GM19452 (cell line): ENCODE measurements around the gene IL1RL1.
"Not testable (repeated sequence)": the region's sequence is repeated elsewhere in the genome, so short reads cannot be mapped to it uniquely, and the experiment has no call there.

Experiments
- ATAC-seq: cut with Tn5 transposase; IDR thresholded peaks from one replicate; pipeline ENCODE4 v1.9.1; 2021; ENCODE audit not compliant: unreplicated experiment

Gene IL1RL1

DNA sequence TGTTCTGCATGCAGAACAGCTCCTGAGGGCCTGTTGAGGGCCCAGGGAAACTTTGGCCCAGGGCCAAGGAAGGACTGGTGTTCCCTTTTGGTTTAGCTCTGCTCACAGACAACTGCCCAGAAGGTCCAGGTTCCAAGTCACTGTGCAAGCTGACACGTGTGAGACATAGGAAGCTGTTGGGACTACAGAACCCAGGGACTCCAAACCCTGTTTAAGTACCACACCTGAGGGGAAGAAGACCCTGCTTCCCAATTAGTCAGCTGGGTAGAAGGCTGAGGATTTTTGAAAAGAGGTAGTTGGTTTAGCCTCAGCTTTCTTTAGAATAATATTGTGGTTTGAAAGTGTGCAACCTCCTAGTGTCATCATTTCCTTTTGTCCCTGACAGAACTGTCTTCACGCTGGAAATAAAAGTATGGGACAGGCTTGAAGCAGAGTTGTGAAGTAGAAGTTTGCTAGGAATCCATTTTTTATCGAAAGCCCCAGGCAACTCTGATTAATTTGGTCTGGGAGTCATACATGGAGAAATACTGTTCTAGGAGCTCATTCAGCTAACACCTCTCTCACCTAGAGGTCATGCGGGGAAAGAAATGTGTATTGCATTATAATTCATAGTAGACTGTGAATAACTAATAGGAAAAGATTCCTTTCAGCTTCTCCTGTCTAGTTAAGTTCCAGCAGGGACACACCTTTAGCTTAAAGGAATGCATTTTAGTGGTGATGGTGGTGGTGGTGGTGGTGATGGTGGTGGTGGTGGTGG lies 19.9 kb upstream of the IL1RL1 start:
- no peak for ATAC-seq

DNA sequence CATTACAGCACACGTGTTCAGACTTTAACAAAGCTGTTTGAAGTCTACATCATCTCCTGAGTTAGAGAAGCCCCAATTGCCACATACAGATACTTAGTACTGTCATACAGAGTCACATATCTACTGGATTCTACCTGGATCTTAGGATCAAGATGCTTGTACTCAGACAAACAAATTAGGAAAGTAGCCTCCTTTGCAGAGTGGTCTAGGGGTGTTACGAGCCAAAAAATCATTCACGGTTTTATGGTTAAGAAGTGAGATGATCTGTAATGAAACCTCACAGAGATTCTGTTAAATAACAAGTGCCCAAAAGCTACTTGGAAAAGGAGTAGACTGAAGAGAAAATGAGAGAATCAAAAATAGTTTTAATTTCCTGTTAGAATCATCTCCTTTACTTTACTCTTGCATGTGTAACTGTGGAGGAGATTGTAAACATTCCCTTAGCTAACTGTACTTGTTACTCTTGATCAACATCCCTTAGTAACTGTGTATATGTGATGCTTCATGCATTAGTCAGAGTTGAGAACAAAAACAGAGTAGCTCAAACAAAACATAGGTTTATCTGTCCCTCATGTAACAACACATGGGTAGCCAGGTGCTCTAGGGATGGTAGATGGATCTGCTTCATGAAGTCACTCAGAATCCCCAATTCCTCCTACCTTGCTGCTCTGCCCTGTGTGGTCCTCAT lies 16.4 kb upstream of the IL1RL1 start:
- ATAC-seq, result no peak

DNA sequence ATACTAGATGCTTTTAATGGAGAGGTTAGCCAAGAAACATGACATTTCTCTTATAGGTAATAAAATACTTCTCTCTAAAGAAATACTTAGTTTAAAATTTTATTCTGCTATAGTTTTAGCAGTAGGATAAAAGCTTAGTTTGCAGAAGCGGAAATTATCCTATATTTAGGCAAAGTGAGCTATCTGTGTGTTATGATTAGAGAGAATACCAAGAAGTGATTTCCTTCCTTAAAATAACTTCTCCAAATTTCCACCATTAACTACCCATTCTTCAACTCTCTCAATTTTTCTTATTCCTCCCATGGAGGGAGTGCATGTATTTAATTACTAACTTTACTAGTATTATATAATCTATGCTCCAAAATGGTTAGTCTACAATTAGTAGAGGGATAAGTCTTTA lies 15.8 kb upstream of the IL1RL1 start:
- ATAC-seq, result no peak

DNA sequence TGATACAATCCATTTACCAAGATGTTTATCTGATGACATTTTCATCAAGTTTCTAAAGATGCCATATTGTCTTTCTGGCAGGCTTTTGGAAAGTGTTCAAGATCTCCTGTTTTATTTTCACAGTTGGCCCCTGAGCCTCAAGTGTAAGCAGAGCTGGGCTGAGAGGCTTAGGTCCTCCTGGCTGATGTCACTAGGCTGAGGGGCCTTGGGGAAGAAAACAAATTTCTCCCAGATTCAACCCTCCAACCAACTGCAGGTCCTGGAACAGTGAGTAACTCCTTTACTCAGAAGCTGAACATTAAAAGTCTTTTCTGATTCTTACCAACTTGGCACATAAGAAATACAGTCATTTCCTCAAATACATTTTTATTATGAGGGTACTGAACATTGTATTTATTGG lies 14.9 kb upstream of the IL1RL1 start:
- no peak for ATAC-seq

DNA sequence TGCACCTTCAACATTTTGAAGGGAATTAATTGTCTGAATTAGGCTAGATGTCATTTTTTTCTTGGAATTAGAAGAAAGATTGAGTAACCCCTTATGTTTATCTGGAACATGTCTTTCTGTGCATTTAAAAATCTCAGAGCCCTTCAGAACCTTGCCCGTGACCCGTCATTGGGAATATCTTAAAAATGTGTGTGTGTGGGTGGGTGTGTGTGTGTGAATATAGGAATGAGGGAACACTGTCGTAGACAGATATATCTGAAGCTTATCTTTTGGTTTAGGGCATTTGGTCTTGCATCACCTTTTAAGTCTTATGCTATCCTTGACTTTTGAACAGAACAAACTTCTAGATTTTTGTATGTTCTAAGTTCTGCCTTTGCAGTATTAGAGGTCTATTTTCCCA lies 13.5 kb upstream of the IL1RL1 start:
- no peak for ATAC-seq

DNA sequence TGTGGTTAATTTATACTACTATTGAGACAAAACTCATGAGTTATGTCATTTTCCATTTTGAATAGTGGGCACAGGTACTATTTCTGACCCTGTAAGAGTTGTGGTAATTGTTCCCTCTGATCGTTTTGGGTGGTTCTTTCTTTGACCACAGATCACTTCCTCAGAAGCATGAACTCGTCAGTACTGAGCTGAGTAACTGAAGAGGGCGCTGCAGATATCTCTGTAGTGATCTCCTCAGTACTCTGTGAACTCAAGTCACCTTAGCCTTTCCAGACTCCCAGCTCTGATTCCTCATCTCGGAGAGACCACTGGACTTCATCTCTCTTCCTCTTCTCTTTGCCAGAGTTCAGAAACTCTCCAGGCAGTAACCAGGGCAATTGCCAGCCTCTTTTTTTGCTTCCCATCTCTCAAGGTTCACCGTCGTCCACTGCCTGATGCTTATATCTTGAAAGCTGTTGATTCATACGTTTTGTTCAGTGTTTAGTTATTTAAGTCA lies 9.4 kb upstream of the IL1RL1 start:
- peak; percentile 81 for ATAC-seq

DNA sequence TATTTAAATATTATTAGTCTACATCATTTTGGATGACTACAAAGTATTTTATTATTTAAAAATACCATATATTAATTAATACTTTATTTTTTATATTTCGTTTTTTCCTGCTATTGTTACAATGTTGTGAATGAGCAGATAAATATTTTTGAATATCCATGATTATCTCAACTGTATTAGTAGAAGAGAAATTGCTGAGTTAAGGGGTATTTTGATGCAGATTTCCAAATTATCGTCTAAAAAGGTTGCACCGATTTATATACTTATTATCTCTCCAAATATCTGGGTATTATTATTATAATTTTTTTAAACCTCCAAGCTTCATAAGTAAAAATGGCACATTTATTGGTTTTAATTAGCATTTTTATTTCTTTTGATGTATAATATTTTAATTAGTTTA lies 8.9 kb upstream of the IL1RL1 start:
- no peak for ATAC-seq

DNA sequence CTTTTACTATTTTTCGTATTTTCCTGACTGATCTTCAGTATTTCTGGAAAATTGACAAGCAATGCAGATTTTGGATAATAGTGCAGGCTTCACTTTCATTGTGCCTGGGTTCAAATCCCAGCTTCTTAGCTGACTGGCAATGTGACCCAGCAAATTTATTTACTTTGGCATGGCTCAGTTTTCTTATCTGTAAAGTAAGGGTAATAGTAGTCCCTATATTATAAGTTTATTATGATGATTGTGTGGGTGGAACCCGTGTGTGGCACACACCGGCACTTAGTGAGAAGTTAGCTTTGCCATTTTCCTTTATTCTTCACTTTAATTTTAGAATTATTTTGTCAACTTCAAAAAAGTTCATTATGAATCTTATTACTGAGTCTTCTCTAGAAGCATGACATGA lies 7.8 kb upstream of the IL1RL1 start:
- no peak for ATAC-seq

DNA sequence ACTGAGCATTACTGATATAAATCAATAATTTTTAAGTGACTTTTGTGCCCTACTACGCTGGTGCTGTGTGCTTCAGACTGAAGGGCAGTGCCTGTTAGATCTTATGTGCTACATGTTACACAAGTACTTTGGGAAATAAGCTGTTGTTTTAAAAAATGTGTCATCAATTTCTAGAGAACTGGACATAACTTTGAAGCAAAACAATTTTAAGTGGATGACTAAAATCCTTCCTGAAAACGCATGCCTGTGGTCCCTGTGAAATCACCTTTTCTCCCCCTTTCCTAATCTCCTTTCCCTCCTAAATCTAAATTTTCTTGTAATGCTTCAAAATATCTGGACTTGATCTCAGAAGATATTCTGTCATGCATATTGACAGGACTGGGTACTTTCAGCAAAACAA lies 7.1 kb upstream of the IL1RL1 start:
- ATAC-seq, result no peak

DNA sequence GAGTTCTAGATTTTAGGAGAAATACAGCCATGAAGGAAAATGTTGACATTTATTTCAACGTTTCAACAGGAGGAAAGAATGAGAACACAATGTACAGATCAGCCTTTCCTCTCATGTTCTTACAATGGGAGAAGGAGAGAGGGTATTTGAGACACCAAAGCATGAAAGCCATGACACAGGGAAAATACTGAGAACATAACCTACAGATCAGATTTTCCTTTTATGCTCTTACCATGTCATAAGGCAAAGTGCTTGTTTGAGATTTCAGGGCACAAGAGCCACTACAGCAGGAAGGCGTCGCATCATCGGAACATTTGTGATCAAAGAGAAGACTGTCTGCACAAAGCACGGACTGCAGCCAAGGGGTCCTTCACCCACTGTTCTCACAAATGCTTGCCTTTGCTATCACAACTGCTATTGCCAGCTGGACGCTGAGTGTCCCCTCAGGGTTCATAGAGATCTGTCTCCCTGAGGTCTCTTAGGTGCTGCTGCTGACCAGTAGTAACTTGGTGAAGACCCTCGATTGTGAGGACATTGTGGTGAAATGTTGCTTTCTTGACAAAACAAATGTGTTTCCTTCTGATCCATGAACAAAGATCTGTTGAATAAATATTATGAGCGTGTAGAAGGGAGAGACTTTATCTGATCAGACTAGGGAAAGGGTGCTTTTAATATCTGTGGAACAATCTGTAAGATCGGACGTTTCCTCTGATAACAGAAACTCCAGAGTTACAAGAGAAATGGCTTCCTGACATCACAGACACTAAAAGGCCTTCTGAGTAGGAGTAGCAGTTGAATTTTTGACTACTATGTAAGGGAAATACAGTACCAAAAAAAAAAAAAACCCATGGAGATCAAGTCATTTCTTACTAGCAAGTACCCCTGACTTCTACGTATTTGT lies 6.4 kb upstream of the IL1RL1 start:
- no peak for ATAC-seq

DNA sequence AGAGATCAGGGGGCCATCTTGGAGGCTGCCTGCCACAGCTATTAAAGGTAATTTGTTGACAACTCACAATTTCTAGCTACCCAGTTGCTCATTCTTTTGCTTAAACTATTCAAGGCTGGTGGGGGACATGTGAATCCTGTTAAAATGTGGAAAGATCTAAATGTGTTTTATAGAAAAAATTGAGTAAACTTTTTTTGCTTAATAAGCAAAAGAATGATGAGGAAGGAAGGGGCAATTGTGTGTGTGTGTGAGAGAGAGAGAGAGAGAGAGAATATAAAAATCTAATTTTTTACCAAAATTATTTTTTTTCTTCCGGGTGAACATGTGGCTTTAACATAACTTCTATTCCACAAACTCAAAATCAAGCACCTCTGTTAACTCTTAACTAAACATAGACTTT lies 5.2 kb upstream of the IL1RL1 start:
- ATAC-seq, result no peak

DNA sequence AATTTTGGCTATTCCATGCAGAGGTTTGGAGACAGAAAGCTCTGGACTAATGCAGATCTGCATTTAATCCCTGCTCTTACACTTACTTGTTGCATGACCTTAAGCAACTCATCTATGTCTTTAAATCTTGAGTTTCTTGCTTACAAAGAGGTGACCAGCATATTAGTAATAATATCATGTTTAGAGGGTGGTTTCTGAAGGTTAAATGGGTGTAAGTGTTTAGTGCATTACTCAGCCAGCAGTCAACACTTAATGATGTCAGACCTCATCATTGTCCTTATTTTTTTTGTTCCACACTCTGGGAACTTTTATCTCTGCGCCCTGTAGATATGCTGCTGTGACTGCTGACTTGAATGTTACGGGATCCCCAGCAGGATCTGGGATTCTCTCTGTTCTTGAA lies 1.7 kb downstream of the IL1RL1 start:
- no peak for ATAC-seq

DNA sequence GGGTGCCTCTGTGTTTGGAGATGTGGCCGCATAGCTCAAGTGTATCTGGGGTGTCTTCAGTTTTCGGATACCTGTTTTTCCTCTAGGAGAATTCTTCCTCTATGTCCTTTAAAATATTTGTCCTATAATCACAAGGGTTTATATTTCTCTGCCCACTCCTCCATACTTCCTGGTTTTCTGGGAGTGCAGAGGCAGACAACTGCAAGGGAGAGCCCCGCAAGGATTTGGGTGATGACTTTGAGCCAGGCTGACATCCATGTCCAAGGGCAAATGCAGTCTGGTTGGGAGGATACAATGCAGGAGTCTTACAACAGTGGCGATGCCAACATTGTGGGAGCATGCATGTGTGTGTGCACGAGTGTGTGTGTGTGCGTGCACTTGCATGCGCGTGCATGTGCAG lies 2.1 kb downstream of the IL1RL1 start:
- no peak for ATAC-seq

DNA sequence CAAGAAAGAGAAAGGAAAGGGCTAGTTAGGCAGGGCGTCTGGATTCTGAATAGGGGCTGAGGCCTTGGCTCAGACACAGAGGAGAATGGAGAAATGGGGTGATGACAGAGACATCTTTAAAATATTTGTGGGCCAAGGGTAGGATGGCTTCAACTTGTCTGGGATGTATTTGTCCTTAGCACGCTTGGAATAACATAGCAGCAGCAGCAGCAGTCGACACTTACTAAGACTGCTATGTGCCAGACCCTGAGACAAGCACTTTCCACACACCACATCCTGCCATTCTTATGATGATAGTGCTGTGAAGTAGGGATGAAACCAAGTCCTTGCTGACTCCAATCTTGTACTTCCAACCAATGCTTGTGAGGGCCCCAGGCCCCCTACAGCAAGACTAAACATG lies 2.6 kb downstream of the IL1RL1 start:
- no peak for ATAC-seq

DNA sequence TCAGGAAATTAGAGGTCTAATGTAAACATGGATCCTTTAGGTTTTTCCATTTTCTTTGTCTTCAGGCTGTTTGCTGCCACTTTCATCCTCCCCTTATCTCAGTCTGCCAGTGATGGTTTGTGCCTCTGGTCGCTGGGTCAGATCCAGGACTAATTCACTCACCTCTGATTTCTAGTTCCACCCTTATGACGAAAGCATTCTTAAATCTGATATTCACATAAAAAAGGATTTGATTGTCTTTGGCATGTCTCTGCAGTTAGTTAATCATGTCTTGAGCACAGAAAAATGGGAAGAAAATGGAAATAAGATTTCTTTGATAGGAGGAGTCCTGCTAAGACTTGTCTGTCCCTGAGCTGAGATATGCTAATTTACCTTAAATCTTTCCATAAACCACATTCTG lies 4.6 kb downstream of the IL1RL1 start:
- no peak for ATAC-seq

DNA sequence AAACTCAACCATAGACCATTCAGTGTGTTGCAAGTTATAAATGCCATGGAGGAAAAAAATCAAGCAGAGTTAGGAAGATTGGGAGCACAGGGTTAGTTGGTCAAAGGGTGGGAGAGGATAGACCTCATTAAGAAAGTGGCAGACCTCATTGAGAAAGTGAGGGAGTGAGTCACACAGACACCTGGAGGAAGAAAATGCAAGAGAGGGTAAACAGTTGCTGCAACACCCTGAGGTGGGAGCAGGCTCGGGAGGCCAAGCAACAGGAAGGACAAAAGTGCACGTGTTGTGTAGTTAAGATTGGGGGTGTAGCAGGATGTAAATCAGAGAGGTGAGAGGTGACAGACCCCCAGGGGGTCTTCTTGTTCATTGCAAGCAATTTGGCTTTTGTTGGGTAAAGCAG lies 6.4 kb downstream of the IL1RL1 start:
- no peak for ATAC-seq

DNA sequence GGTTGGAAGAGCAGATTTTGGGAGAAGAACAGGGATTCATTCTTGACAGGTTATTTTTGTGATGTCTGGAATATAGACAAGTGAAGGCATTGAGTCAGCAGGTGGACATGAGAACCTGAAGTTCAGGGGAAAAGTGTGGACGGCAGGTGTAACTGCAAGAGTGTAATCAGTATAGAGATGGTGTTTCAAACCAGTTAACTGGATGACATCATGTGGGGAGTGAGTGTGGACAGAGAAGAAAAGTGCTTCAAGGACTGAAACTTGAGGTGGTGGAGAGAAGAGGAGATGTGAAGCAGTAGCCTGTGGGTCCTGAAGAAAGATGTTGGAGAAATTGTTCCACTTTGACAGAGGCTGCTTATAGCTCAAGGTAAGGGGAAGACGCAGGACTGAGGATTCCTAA lies 7.1 kb downstream of the IL1RL1 start:
- no peak for ATAC-seq

DNA sequence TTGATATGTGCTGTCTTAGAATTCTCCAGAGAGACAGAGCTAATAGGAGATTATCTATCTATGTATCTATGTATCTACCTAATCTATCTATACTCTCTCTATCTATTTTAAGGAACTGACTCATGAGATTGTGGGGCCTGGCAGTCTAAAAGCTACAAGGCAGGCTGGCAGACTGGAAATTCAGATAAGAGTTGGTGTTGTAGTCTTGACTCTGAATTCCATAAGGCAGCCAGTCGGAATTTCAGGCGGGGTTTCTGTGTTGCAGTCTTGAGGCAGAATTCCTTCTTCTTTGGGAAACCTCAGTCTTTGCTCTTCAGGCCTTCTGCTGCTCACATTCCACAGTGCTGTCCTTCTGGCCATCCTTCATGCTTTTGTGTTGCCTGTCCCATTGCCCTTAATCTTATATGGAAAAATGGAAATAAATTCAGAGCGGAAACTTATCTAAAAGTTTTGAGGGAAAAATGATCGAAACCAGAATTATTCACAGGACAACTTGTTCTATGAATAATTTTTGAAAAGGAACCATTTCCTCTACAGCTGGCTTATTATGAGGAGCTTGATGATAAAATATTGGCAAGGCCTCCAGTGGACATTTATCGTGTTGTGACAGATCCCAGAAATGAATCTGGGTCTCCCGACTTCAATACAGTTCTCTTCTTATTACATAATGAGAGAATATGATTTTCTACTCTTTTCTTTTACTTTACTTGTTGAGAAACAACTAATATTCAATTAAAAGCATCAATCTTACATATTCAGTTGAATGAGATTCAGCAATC lies 10.8 kb downstream of the IL1RL1 start:
- no peak for ATAC-seq

DNA sequence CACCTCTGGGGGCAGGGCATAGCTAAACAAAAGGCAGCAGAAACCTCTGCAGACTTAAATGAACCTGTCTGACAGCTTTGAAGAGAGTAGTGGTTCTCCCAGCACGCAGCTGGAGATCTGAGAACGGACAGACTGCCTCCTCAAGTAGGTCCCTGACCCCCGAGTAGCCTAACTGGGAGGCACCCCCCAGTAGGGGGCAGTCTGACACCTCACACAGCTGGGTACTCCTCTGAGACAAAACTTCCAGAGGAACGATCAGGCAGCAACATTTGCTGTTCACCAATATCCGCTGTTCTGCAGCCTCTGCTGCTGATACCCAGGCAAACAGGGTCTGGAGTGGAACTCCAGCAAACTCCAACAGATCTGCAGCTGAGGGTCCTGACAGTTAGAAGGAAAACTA lies 13.6 kb downstream of the IL1RL1 start:
- not testable (repeated sequence) for ATAC-seq

DNA sequence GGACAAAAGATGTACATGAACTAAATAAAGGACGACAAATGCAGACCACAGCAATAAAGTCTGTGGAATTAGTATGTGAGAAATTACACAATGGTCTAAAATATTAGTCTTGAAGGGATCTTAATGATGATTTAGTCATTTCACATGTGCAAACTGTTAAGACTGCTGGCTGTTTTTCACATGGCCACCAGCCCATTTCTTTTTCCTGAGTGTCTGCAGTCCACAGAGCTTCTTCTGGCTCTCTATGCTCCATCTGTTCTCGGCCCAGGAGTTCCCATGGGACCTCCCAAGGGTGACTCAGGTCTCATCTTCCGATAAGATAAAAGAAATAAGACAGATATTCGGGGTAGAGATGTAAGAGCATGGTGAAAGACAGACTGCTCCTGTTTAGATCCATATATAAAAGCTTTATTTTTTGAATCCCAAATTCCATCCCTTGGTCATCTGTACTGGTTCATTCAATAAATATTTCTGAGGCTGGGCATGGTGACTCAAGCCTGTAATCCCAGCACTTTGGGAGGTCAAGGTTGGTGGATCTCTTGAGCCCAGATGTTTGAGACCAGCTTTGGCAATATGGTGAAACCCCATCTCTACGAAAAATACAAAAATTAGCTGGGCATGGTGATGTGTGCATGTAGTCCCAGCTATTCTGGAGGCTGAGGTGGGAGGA lies 20.1 kb downstream of the IL1RL1 start:
- ATAC-seq, result no peak
